NT2/D1 (cell line): Measurements from ENCODE around the gene CDK5R1.

Source experiments
- SUZ12 ChIP-seq: IDR thresholded peaks from 2 replicates; pipeline ENCODE4 v1.6.1; 2011; ENCODE audit not compliant: insufficient read length, insufficient read depth; ENCODE audit errors: extremely low read depth
- YY1 ChIP-seq: IDR thresholded peaks from 2 replicates; pipeline ENCODE4 v1.6.1; 2011; ENCODE audit not compliant: insufficient read length, insufficient read depth
- ZNF274 ChIP-seq: IDR thresholded peaks from 2 replicates; pipeline ENCODE4 v1.6.1; 2011; ENCODE audit warnings: mild to moderate bottlenecking, low read depth, low read length

- TF ChIP-seq YY1 = peak; percentile 63
- no peak for TF ChIP-seq ZNF274
- TF ChIP-seq SUZ12 = no peak
These were observed 42.3 kb upstream of the CDK5R1 start, which contains the start of gene PSMD11 for GRCh38 chr17:32444301-32445073.
